ENCODE measurements around the gene GRAPL. TPM values are rescaled to one million over a fixed set of nuclear protein-coding genes. Genes with fewer than 3 reads are reported as not detected.
"Not testable (repeated sequence)": the region's sequence is repeated elsewhere in the genome, so short reads cannot be mapped to it uniquely, and the experiment has no call there.

The GRAPL gene
- total RNA-seq, 2 experiments from 2014 or later: 13.6 to 16.8 TPM

- H3K27me3 Mint-ChIP-seq (ENCODE audit: low read depth); H3K4me3 Mint-ChIP-seq; CTCF ChIA-PET; H3K27ac Mint-ChIP-seq; H3K4me1 Mint-ChIP-seq (ENCODE audit: low read depth); H3K36me3 Mint-ChIP-seq (ENCODE audit: low read depth); H3K9me3 Mint-ChIP-seq (ENCODE audit: insufficient read depth); POLR2A ChIA-PET; ATAC-seq; DNase-seq: not testable (repeated sequence)
Observed at GRCh38 chr17:19112459-19112826, 14.9 kb upstream of the GRAPL start.

GRCh38 chr17:19118695-19119094 lies 8.7 kb upstream of the GRAPL start:
- ATAC-seq: peak; percentile 91
- CTCF ChIA-PET; H3K9me3 Mint-ChIP-seq (ENCODE audit: insufficient read depth); H3K27ac Mint-ChIP-seq; POLR2A ChIA-PET; H3K27me3 Mint-ChIP-seq (ENCODE audit: low read depth); H3K4me1 Mint-ChIP-seq (ENCODE audit: low read depth); H3K36me3 Mint-ChIP-seq (ENCODE audit: low read depth); H3K4me3 Mint-ChIP-seq; DNase-seq: not testable (repeated sequence)

GRCh38 chr17:19125289-19125688 lies 2.1 kb upstream of the GRAPL start:
- H3K27ac Mint-ChIP-seq; H3K9me3 Mint-ChIP-seq (ENCODE audit: insufficient read depth); H3K36me3 Mint-ChIP-seq (ENCODE audit: low read depth); CTCF ChIA-PET; H3K4me3 Mint-ChIP-seq; POLR2A ChIA-PET; DNase-seq; H3K4me1 Mint-ChIP-seq (ENCODE audit: low read depth); ATAC-seq; H3K27me3 Mint-ChIP-seq (ENCODE audit: low read depth): not testable (repeated sequence)

GRCh38 chr17:19129500-19129899 lies 2.1 kb downstream of the GRAPL start:
- H3K4me3 Mint-ChIP-seq; H3K9me3 Mint-ChIP-seq (ENCODE audit: insufficient read depth); ATAC-seq; POLR2A ChIA-PET; H3K27ac Mint-ChIP-seq; H3K27me3 Mint-ChIP-seq (ENCODE audit: low read depth); H3K4me1 Mint-ChIP-seq (ENCODE audit: low read depth); H3K36me3 Mint-ChIP-seq (ENCODE audit: low read depth); CTCF ChIA-PET; DNase-seq: not testable (repeated sequence)

- H3K27ac Mint-ChIP-seq; H3K36me3 Mint-ChIP-seq (ENCODE audit: low read depth); H3K9me3 Mint-ChIP-seq (ENCODE audit: insufficient read depth); ATAC-seq; H3K4me1 Mint-ChIP-seq (ENCODE audit: low read depth); H3K4me3 Mint-ChIP-seq; DNase-seq; POLR2A ChIA-PET; CTCF ChIA-PET; H3K27me3 Mint-ChIP-seq (ENCODE audit: low read depth): not testable (repeated sequence)
Observed at GRCh38 chr17:19131108-19131507, 3.7 kb downstream of the GRAPL start.

- CTCF ChIA-PET; H3K4me1 Mint-ChIP-seq (ENCODE audit: low read depth); POLR2A ChIA-PET: not testable (repeated sequence)
Observed at GRCh38 chr17:19131772-19132171, 4.4 kb downstream of the GRAPL start.

GRCh38 chr17:19133793-19134192 lies 6.4 kb downstream of the GRAPL start:
- ATAC-seq: peak; percentile 28
- DNase-seq; H3K4me3 Mint-ChIP-seq; H3K36me3 Mint-ChIP-seq (ENCODE audit: low read depth); H3K4me1 Mint-ChIP-seq (ENCODE audit: low read depth); H3K9me3 Mint-ChIP-seq (ENCODE audit: insufficient read depth); CTCF ChIA-PET; H3K27ac Mint-ChIP-seq; POLR2A ChIA-PET; H3K27me3 Mint-ChIP-seq (ENCODE audit: low read depth): not testable (repeated sequence)

More at GRCh38 chr17:19131772-19132171, 4.4 kb downstream of the GRAPL start:
- not testable (repeated sequence) for H3K9me3 Mint-ChIP-seq (ENCODE audit: insufficient read depth); ATAC-seq; H3K4me3 Mint-ChIP-seq; H3K27me3 Mint-ChIP-seq (ENCODE audit: low read depth); H3K36me3 Mint-ChIP-seq (ENCODE audit: low read depth); H3K27ac Mint-ChIP-seq; DNase-seq

GRCh38 chr17:19135391-19135790 lies 8.0 kb downstream of the GRAPL start:
- ATAC-seq: not testable (repeated sequence)

GRCh38 chr17:19136138-19136537 lies 8.7 kb downstream of the GRAPL start:
- POLR2A ChIA-PET; CTCF ChIA-PET; H3K4me3 Mint-ChIP-seq; H3K9me3 Mint-ChIP-seq (ENCODE audit: insufficient read depth); H3K4me1 Mint-ChIP-seq (ENCODE audit: low read depth); ATAC-seq; H3K36me3 Mint-ChIP-seq (ENCODE audit: low read depth); H3K27ac Mint-ChIP-seq; H3K27me3 Mint-ChIP-seq (ENCODE audit: low read depth); DNase-seq: not testable (repeated sequence)

More at GRCh38 chr17:19135391-19135790, 8.0 kb downstream of the GRAPL start:
- H3K27me3 Mint-ChIP-seq (ENCODE audit: low read depth); POLR2A ChIA-PET; CTCF ChIA-PET; H3K9me3 Mint-ChIP-seq (ENCODE audit: insufficient read depth); DNase-seq; H3K27ac Mint-ChIP-seq; H3K4me3 Mint-ChIP-seq; H3K4me1 Mint-ChIP-seq (ENCODE audit: low read depth); H3K36me3 Mint-ChIP-seq (ENCODE audit: low read depth): not testable (repeated sequence)

- H3K9me3 Mint-ChIP-seq (ENCODE audit: insufficient read depth); ATAC-seq; H3K27me3 Mint-ChIP-seq (ENCODE audit: low read depth); CTCF ChIA-PET; H3K27ac Mint-ChIP-seq; DNase-seq; H3K4me1 Mint-ChIP-seq (ENCODE audit: low read depth); POLR2A ChIA-PET; H3K36me3 Mint-ChIP-seq (ENCODE audit: low read depth); H3K4me3 Mint-ChIP-seq: not testable (repeated sequence)
Observed at GRCh38 chr17:19136605-19137004, 9.2 kb downstream of the GRAPL start.

- H3K36me3 Mint-ChIP-seq (ENCODE audit: low read depth); CTCF ChIA-PET: not testable (repeated sequence)
Observed at GRCh38 chr17:19137959-19138358, 10.6 kb downstream of the GRAPL start.

GRCh38 chr17:19141366-19142155 lies 14.2 kb downstream of the GRAPL start:
- POLR2A ChIA-PET; DNase-seq; H3K9me3 Mint-ChIP-seq (ENCODE audit: insufficient read depth); H3K27ac Mint-ChIP-seq; H3K27me3 Mint-ChIP-seq (ENCODE audit: low read depth); H3K36me3 Mint-ChIP-seq (ENCODE audit: low read depth); H3K4me1 Mint-ChIP-seq (ENCODE audit: low read depth); H3K4me3 Mint-ChIP-seq; CTCF ChIA-PET: not testable (repeated sequence)
- ATAC-seq: peak; percentile 86

More at GRCh38 chr17:19137959-19138358, 10.6 kb downstream of the GRAPL start:
- H3K4me1 Mint-ChIP-seq (ENCODE audit: low read depth); H3K4me3 Mint-ChIP-seq; H3K27me3 Mint-ChIP-seq (ENCODE audit: low read depth); ATAC-seq; H3K27ac Mint-ChIP-seq; DNase-seq; POLR2A ChIA-PET; H3K9me3 Mint-ChIP-seq (ENCODE audit: insufficient read depth): not testable (repeated sequence)

GRCh38 chr17:19142419-19142818 lies 15.0 kb downstream of the GRAPL start:
- H3K27me3 Mint-ChIP-seq (ENCODE audit: low read depth); H3K4me1 Mint-ChIP-seq (ENCODE audit: low read depth); H3K36me3 Mint-ChIP-seq (ENCODE audit: low read depth); H3K27ac Mint-ChIP-seq; CTCF ChIA-PET; POLR2A ChIA-PET; H3K9me3 Mint-ChIP-seq (ENCODE audit: insufficient read depth); H3K4me3 Mint-ChIP-seq: not testable (repeated sequence)
- peak; percentile 25 for DNase-seq
- peak; percentile 62 for ATAC-seq
